Inflammatory macrophage treated with lipopolysaccharide for 1 hour (primary cell): ENCODE measurements around the gene DCAF17.

Experiments used
- DNase-seq, 2 donors: peaks; one replicate each; pipeline ENCODE4 v3.0.0-alpha.2; 2020 to 2022

The DCAF17 gene

GRCh38 chr2:171434013-171434989, at the start of gene DCAF17:
DCAF17 (plus strand) TSS chr2:171434226; CDS start chr2:171434578, 352 bp downstream.
- DNase-seq = peak; percentile 94 to 95

- no peak for DNase-seq
Measured at GRCh38 chr2:171386627-171387026, 47.4 kb upstream of the DCAF17 start.

- no peak for DNase-seq
Measured at GRCh38 chr2:171387052-171387451, 47.0 kb upstream of the DCAF17 start.

DNA sequence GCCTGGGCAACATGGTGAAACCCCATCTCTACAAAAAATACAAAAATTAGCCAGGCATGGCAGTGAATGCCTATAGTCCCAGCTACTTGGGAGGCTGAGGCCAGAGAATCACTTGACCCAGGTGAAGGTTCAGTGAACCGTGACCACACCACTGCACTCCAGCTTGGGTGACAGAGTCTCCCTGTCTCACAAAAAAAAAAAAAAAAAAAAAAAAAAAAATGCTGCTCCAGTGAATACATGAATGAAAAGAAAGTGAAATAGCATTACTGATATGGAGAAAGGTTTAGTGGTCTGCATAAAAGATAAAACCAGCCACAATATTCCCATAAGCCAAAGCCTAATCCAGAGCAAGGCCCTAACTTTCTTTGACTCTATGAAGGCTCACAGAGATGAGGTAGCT, 44.7 kb upstream of the DCAF17 start:
- no peak for DNase-seq

GRCh38 chr2:171389780-171390179, 44.2 kb upstream of the DCAF17 start:
- DNase-seq = no peak

- no peak for DNase-seq
Measured at GRCh38 chr2:171390941-171391516, 43.0 kb upstream of the DCAF17 start.

DNA sequence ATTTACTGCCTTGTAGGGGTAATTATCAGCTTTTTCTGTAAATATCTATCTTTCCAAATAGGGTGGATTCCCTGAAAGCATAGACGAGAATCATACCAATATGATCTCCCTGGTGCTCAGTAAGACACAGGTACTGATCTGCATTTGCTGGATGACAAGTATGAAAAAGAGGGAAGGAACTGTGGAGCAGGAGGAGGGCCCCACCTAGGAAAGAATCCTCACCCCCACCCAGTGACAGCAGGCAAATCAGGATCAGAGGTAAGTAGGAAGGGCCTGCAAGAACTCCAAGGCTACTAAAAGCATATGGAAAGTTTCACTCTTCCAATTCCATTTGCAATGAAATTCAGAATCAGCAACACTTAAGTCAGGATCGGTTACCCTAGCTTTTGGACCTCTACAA, 42.5 kb upstream of the DCAF17 start:
- DNase-seq = no peak

GRCh38 chr2:171393487-171393886, 40.5 kb upstream of the DCAF17 start:
- no peak for DNase-seq

DNA sequence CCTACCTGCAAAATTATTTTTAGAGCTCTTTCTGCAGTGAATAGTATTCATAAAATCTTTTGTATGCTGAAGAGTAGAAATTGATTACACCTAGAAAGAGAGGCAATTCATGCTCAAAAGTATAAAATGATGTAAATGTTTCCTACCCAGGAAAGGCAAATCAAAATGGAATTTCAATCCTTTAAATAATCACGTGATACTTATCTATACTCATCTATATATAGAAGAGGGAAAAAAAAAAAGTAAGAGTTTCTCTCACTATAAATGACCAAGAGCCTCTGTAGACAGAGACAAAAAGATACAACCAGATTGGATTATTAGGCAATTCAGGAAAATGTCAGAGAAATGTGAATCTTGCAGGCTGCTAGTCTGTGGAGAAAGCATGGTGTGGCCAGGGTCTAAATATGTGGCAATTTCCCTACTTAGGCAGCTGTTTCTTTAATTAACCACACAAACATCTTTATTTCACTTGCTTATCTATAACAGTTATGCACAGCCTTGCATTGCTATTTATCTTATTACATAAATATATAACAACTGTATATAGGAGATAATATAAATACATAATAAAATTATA, 39.8 kb upstream of the DCAF17 start:
- DNase-seq = peak in 1 of 2 donors; percentile 9

DNA sequence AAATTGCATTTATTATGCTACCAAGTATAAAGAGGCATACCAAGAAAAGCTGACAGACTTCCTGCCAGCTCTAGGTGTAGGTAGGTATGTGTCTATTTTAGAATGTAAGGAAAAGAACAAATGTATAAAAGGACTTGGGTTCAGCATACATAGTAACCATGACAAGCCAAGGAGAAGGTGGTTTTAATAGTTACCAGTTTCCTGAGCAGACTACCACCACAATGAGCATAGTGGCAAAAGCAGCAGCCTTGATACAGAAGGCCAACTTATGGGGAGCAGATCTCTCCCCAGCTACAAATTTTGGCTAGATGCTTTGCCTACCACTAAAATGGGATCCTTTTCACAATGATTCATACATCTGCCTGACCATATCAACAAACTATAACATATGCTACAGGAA, 34.7 kb upstream of the DCAF17 start:
- DNase-seq = no peak

- DNase-seq = no peak
Measured at GRCh38 chr2:171400395-171400794, 33.6 kb upstream of the DCAF17 start.

GRCh38 chr2:171401947-171402346, 32.1 kb upstream of the DCAF17 start:
- no peak for DNase-seq

GRCh38 chr2:171402906-171403580, 31.0 kb upstream of the DCAF17 start:
- no peak for DNase-seq

DNA sequence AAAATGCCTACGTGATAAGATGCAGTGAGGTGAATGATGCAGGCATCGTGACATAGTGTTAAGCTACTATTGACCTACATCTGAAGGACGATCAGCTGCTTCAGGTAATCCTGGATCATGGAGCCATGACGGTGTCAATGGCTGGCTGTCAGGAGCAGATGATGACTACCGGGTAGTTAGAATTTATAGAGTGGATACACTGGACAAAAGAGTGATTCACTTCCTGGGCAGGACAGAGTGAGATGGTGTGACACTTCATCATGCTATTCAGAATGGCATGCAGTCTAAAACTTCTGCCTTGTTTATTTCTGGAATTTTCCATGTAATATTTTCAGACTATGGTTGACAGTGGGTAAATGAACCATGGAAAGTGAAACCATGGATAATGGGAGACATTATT, 29.8 kb upstream of the DCAF17 start:
- no peak for DNase-seq

- DNase-seq = no peak
Measured at GRCh38 chr2:171404719-171405118, 29.3 kb upstream of the DCAF17 start.

DNA sequence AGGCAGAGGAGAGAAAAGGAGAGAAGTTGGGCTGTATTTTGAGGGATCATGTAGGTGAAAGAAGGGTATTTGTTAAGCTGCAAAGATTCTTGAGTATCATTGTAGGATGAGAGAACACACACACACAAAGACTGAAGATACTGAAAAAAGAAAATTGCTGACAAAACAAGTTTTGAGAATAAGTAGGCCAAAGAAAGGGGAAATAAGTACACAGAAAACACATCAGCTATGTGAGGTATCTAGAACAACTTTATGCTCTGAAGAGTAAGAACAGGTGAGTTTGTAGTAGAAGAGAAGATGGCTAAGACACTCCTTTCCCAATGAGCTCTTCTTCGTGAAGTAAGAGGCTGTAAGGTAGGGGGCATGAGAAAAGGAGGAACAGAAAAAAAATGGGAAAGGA, 28.5 kb upstream of the DCAF17 start:
- DNase-seq = no peak

DNA sequence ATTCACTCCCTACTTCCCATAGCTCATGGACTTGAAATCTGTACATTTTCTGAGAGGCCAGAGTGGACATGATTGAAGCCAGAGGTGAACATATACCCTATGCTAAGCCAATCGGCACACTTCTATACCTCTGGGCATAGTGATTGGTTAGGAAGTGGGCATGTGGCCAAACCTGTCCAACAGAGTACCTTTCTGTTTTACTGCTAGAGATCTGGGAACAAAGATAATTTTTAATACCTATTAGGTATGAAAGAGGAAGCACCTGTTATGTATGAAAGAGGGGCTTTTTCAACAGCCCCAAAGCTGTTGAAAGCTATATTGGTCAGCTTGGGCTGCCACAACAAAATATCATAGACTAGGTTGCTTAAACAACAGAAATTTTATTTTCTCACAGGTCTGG, 28.0 kb upstream of the DCAF17 start:
- no peak for DNase-seq

DNA sequence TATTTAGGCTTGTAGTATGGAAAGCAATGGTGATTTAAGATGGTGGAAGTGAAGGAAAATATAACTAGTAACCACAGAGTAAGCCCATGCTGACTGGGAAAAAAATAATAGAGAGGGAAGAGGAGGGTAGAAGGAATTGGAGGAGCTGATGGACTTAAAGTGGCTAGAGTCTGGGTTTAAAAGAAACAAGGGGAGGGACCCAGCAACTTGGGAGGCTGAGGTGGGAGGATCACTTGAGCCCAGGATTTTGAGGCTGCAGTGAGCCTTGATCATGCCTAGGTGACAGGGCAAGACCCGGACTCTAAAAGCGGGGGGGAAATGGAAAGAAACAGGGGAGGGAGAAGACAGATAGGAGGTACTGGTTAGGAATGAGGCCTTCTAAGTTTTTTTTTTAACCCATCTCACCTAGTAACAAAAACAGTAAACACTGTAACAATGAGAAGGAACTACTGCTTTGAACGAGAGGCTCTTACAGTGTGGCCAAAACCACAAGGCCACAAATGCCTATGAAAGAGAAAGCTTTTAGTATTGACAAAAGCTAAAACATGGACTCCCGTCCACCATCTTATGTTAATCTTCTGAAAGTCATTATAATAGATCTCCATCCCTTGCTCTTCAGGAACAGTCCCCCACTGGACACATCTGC, 26.9 kb upstream of the DCAF17 start:
- DNase-seq = no peak

- DNase-seq = no peak
Measured at GRCh38 chr2:171407676-171408044, 26.4 kb upstream of the DCAF17 start.

DNA sequence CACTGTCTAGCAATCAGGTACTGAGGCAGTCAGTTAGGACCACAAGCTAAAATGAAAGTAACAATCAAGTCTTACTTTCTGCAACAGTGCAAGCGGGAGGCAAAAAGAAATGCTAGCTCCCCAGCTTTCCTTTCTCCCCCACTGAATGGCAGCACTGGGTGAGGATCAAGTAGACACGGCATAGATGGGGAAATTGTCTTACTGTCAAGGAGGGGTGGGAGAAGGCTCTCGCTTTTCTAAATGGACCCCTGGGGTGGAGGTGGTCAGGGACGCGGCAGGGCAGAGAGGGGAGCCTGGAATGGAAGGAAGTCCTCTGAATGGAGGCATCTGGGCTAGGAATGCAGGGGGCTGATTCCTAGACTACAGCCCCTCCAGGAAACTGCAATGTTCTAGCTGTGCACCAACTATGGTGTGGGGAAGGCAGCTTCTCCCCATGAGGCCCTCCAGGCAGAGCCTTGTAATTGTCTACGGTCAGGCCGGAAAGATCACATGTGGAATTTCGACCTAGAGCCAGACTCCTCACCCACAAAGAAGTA, 24.5 kb upstream of the DCAF17 start:
- no peak for DNase-seq

- no peak for DNase-seq
Measured at GRCh38 chr2:171410101-171410500, 23.9 kb upstream of the DCAF17 start.

DNA sequence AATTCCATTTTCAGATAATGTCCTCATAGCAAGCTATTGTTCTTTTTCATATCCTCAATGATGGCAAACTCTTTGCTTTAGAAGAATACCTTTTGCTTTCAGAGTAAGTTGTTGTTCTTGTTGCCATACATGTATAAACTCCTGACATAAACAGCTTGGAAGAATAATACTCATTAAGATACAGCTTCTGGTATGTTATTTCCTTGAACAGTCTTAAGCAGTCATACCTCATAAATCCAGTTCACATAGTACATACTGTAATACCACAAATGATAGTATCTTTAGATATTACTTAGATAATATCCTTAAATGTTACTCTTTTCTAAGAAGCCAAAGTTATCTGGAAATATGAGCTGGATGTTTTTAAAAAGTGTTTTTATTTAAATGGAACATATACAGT, 23.4 kb upstream of the DCAF17 start:
- no peak for DNase-seq

GRCh38 chr2:171411214-171411613, 22.8 kb upstream of the DCAF17 start:
- no peak for DNase-seq
